Mammary epithelial cell (primary cell): ENCODE results near the gene MAPK10.

Experiments
- CTCF ChIP-seq, 2 donors: IDR thresholded peaks in 1 of 2; conservative IDR thresholded peaks in 1 of 2; 2 replicates each; pipeline ENCODE4 v1.5.1; 2011 to 2012; ENCODE audit warnings: inconsistent platforms in 2 of 2, low read length in 2 of 2, mild to moderate bottlenecking in 2 of 2, control low read depth in 1 of 2, low read depth in 1 of 2; ENCODE audit not compliant: insufficient read depth in 1 of 2; ENCODE audit errors: extremely low read depth in 1 of 2
- EZH2 ChIP-seq: IDR thresholded peaks from 2 replicates; pipeline ENCODE4 v1.6.1; 2012; ENCODE audit warnings: low read length, inconsistent platforms, borderline replicate concordance

DNA sequence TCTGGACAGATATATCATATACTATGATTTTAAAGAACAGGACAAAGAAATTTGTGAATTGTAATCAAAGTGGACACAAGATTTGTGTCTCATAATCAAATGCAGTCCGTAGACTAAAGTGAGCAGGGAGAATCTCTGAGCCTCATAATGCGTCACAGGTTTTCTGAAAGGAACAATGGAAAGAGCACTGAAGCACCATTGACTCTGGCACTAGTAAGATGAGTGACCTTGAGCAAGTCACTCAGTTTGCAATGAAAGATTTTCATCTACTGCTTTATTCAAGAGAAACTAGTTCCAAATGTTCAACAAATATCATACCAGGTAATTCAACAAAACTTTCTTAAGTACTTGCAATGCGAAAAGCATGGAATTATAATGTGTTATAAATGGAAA, 315.3 kb downstream of the MAPK10 start:
- TF ChIP-seq CTCF (conservative IDR thresholded peaks at IDR 0.05 in 1 of 2, IDR thresholded peaks at IDR 0.05 in 1 of 2; ENCODE audit: extremely low read depth in 1 of 2, insufficient read depth in 1 of 2, low read depth in 1 of 2, low read length in 2 of 2) (no peak), EZH2 (no peak)
